HG02588 (cell line): ENCODE measurements around the gene ADPRM.
"Not testable (repeated sequence)": the region's sequence is repeated elsewhere in the genome, so short reads cannot be mapped to it uniquely, and the experiment has no call there.

ENCODE experiments used
- ATAC-seq: cut with Tn5 transposase; IDR thresholded peaks from one replicate; pipeline ENCODE4 v1.9.1; 2021; ENCODE audit warnings: mild to moderate bottlenecking, moderate library complexity; ENCODE audit not compliant: unreplicated experiment

The ADPRM gene

DNA sequence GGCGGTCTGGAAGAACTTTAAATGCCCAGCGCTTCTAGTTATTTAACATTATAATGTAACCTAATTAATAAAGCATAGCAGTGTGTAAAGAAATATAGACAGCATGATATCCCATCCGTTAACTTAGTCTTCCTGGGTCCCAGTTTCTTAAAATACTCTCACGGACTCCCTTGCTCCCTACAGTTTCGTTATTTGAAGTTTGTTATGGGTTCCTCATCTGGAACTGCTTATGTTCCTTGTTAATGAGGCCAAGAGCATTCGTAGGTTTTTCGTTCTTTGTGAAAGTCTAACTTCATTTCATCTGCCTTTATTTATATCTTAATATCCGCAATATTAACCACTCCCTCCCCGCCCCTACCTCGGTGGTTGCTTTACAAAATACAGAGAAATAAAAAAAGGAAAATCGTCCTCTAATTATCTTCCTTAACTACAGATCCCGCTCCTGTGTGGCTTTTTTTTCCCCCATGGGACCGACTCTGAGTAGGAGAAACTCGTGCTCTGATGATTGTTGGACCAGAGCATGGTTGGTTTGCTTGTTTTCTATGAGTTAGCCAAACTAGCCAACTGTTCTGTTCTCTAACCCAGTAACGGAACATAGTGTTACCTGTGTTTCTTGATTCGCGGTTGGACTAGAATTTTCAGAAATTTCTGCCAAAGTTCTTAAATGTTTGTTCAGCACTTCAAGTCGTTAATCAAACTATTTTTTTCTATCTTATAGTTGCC is 863 bp downstream of the ADPRM start:
- no peak for ATAC-seq

DNA sequence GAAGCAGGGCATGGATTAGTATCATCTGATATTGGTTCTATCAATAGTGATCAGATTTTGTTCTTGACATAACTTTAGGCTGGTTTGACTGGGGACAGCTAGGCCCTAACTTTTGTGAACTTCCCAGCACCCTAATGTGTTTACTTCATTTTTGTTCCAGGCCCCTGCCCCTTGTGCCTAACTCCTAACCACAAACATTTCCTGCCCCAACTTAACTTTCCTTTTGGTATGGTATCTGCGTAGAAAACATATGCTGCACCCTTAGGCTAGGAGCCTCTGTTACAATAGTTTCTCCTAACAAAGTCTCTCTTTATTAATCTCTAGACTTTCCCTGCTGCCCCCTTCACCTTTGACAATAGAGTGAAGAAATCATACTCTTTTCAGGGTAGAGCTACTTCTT is 2.5 kb downstream of the ADPRM start:
- no peak for ATAC-seq

DNA sequence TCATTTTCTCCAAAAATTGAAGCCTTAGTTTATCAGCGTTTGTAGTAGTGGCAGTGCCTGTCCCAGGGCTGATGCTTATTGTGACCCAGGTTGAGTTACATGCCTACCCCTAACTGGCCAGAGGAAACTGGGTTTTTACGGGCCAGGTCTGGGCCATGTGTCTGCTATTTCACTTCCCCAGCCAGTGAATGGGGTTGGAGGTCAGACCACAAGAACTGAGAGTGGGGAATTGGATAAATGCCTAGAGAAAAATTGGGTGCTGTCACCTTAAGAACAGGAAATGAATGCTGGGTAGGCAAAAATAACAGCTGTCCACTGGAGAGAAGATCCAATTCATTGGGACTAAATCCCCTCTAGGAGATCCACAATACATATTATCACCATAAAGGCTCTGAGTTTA is 5.2 kb downstream of the ADPRM start:
- no peak for ATAC-seq

DNA sequence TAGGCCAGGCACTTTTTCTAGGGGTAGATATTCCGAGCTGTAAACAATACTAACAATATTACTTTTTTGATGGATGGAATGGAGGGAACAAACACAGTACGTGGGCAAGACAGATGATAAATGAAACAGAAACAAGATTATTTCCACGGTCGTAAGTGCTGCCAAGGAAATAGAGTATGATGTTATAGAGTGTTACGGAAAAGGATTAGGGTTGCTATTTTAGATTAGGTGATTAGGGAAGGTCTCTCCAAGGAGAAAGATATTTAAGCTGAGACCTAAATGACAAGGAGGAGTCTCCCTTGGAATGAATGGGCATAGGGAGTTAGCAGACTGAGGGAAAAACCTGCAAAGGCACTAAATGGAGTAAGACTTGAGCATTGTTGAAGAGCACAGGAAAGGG is 8.3 kb downstream of the ADPRM start:
- ATAC-seq, result no peak

DNA sequence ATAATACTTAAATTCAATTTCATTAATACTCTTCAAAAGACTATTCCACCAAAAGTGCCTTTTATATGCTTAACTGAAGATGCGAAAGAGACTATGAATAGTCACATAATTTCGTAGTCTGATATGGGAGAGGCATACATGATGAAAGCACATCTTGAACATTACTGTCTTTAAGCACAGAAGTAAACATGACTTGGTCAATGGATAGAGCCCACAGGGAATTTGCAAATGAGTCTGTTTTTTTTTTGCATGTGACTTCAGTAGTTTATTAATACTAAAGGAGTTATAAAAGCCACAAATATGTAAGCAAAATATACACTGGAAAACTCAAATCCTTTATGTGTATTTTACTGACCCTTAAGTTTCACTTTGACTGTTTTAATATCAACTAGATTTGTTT is 15.9 kb downstream of the ADPRM start:
- ATAC-seq, result no peak

DNA sequence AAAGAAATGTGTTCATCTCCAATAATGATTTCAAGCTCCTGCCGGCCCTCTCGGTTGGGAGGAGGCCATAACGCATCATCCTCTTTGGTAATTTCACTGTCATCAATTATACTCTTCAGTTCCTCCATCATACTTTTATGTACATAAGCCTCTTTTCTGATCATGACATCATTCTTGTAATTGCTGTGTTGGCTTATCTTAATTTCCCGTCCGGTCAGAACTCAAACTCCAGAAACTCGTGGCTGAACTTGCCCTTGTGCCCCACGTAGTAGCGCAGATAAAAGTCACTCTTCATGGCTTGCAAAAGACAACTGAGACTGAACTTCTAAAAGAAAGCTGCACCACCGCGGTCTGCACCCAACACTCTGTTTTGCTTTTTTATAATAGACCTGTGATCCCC is 18.8 kb downstream of the ADPRM start:
- ATAC-seq, result no peak

DNA sequence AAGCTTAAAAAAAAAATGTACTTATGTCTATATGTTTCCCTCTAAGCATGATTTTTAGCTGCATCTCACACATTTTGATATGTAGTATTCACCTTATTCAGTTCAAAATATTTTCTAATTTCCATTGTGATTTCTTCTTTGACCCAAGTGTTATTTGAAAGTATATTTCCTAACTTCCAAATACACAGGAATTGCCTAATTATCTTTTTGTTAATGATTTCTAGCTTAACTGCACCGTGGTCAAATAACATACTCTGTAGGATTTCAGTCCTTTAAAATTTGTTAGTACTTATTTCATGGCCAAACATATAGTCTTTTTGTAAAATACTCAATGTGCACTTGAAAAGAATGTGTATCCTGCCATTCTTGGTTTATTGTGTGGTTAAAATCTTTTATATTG is 21.2 kb downstream of the ADPRM start:
- no peak for ATAC-seq

DNA sequence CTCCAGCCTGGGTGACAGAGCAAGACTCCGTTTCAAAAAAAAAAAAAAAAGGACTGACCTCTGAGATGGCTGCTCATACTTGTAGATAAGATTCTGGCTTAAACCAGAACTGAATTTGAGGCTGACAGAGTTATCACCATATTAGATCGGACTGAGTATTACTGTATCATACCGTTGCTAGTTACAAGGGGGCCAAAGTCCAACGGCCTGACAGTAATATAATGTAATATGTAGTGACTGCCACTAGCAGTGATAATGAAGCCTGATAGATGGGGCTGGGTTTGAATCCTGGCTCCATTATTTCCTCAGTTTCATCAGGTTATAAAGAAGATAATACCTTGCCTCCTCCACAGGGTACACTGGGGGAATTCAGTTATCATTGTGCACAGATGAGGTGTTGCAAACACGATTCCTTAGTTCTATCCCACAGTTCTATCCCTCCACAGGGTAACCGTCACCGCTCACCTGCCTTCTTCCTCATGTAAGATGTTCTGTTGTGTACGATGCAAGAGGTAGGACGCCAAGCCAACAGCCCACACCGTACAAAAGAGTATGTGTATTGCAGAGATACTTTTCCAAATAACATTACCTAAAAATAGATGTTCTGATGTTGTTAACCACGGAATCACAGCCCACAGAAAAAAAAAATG is 27.3 kb downstream of the ADPRM start:
- ATAC-seq, result no peak

DNA sequence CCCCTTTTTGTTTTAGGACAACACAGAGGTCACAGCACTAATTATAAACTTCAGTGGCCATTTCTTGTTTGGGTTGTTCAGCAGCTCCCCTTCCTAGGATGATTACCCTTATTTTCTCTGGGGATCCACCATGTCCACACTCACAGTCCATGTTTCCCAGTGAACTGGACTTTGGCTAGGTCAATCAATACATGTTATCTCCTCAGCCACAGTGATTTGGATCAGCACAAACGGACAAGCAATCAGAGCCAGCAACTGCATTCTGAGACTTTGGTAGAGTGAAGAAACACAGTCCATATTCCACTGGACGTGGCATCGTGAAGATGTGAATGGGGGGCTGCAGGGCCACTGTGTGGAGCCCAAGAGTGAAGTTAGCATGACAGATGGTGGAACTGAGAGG is 27.9 kb downstream of the ADPRM start:
- no peak for ATAC-seq

DNA sequence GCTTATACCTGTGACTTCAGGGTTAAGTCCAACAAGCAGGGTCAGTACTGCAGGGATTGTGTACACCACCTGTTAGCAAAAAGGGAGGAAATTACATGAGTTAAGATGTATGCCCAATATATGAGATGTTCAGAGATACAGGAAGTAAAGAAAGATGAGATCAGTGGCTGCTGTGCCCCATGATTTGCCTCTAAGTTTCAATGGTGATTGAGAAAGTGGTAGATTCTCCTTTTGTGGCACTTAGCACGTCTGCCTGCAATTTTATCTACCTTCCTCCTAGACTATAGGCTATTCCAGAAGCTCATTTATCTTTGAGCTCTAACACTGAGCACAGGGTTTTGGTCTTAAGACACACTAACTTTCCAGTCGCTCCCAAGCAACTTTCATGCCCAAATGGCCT is 28.8 kb downstream of the ADPRM start:
- no peak for ATAC-seq

DNA sequence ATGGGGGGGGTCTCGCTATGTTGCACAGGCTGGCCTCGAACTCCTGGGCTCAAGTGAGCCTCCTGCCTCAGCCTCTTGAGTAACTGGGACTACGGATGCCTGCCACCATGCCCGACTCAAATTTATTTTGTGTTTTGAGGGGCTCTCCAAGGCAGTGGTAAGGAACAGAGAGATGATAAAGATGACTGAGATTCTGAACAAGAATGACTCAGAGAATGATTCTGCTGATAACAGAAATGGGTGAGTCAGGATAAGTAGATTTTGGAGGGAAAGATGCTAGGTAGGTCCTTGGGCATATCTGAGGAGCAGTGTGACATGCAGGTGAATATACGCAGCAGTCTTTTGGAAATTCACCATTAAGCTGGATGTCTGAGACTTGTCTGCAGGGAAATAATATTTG is 29.8 kb downstream of the ADPRM start:
- ATAC-seq, result no peak

DNA sequence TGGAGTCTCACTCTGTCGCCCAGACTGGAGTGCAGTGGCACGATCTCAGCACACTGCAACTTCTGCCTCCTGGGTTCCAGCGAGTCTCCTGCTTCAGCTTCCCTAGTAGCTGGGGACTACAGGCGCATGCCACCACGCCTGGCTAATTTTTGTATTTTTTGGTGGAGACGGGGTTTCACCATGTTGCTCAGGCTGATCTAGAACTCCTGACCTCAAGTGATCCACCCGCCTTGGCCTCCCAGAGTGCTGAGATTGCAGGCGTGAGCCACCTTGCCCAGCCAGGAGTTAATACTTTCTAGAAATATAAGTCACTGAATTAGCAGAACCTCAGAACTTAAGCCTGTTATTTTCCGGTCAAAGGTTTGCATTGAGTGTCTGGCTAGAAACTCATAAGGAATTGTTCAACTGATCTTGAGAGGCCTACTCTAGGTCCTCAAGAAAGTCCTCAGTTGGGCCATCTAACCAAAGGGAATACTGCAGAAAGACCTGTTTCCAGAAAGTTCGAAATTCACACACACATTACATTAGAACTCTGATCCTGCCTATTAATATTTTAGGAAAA is 31.0 kb downstream of the ADPRM start:
- no peak for ATAC-seq

DNA sequence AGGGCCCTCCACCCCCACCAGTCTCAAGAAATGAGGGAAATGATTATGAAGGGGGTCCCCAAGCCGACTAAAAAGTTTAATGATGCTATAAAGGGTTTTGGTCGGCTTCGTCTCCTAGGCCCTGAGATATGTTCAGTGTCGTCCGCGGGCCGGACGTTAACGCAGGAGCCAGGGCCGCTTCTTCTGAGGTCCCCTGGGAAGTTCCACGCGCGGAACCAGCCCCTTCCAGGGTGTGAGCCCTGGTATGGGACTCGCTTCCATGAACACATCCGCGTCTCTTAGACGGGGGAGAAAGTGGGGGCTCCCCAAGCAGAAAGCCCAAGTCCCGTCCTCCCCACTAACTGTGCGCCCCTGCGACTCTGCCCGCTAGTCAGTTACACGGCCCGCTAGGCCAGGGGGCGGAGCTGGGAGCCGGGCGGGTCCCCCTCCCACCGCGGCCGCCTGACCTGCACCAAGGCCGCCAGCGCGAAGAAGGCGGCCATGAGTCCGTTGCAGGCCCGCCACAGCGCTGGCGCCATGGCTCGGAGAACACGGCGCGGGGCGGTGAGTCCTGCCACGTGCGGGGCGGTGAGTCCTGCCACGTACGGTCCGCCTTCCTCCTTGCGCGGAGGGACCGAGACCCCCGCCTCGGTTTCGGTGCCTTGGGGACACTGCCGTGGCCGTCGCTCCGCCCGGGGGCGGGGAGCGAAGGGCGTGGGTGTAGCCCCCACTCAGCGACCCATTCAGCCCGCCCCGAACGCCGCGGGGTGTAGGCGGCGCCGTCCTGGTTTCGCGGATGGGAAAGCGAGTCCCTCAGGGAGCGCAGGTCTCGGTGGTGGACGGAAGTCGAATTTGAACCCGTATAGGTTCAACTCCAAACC is 32.2 kb downstream of the ADPRM start, which contains the start of gene TMEM220:
TMEM220 (minus strand) TSS at position 690 of the 860 bp plus-strand sequence; CDS start at position 518, 172 bp downstream.
- ATAC-seq, result peak; percentile 75

DNA sequence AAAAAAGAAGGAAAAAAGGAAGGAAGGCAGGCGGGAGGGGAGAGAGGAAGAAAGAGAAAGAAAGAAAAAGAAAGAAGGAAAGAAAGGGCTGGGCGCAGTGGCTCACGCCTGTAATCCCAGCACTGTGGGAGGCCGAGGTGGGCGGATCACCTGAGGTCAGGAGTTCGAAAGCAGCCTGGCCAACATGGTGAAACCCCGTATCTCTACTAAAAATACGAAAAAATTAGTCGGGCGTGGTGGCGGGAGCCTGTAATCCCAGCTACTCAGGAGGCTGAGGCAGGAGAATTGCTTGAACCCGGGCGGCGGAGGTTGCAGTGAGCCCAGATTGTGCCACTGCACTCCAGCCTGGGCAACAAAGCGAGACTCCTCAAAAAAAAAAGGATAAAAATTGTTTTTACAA is 32.9 kb downstream of the ADPRM start:
- not testable (repeated sequence) for ATAC-seq

DNA sequence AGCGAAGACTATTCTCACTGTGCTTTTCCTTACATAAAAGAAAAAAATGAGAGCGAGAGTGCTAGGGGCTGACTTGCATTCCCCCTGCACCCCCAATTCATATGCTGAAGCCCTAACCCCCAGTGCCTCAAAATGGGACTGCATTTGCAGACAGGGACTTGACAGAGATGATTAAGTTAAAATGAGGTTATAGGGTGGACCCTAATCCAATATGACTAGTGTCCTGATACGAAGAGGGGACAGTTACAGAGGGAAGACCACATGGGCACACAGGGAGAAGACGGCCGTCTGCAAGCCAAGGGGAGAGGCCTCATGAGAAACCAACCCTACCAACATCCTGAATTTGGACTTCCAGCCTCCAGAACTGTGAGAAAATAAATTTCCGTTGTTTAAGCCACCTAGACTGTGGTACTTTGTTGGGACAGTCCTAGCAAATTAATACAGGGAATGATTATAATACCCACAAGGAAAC is 34.0 kb downstream of the ADPRM start:
- no peak for ATAC-seq

DNA sequence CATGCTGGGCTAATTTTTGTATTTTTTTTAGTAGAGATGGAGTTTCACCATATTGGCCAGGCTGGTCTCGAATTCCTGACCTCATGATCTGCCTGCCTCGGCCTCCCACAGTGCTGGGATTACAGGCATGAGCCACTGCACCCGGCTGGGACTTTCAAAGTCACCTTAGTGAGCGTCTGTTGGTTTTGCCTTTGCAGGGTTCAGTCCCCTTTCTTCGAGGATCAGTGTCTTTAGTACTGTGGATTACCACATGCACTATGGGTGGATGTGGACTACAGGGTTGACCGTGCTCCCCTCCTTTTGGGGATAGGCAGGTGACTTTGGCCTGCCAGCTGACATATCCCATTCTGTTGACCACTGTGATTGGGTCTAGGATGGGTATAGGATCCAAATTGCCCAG is 34.7 kb downstream of the ADPRM start:
- not testable (repeated sequence) for ATAC-seq

DNA sequence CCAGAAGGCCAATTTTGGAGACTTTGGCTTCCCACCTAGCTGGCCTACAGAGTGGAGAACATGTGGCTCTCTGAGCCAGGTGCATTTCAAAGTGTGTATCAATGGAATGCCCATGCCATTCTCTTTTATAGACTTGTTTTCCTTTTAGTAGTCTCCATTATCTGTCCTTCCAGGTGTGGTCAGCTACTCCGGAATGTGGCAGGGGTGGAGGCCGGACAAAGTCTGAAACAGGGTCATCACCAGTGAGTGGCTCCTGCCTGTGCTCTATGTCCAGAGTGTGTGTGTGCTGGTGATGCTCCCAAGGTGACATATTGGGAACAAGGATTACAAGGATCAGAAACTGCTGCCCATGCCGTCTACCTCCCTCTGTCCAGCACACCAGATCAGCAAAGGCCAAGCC is 36.3 kb downstream of the ADPRM start:
- ATAC-seq, result no peak

DNA sequence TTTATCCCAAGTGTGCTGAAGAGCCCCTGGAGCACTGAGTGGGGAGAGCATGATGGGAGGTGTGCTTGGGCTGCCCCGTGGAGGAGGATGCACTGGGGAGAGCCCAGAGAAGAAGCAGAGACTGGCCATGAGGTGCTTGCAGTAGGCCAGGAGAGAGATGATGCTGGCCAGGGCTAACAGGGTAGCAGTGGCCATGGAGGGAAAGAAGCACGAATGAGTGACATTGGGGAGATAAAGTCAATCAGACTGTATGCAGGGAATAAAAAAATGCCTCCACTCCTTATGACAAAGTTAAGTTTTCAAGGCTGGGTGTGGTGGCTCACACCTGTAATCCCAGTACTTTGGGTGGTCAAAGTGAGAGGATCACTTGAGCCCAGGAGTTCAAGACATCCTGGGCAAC is 37.9 kb downstream of the ADPRM start:
- ATAC-seq, result no peak

DNA sequence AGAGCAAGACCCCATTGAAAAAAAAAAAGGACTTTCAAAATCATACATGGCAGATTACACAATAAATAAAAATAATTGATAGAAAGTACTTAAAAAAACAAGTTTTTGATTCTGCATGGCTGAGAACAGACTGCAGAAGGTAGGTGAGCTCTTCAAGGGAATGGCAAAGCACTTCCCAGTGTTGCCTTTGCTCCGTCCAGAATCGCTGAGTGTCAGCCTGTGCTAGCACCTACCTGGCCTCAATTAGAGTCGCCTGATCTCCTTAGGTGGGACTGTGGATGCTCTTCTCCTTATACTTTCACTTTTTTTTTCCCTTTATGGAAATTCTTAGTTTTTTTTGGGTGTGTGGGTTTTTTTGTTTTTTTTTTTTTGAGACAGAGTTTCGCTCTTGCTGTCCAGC is 38.4 kb downstream of the ADPRM start:
- no peak for ATAC-seq

DNA sequence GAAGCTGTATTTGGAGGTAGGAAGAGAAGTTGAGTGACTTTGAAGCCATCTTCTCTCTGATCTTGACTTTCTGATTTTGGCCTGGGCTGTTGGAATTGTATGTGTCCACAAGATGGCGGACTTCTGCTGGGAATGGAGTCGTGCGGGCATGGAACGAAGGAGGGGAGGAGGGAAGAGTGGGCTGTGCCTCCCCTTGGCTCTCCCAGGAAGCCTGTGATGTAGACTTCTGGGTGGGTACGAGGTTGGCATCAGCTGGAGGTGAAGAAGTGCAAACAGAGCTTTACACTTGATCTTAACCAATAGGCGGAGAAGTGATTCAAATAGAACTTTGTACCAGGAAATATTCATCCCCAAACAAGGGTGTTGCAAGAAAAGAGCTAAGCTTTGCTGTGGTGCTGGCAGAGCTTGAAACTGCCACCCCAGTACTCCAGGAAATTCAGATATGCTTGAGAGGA is 39.8 kb downstream of the ADPRM start:
- ATAC-seq, result no peak

DNA sequence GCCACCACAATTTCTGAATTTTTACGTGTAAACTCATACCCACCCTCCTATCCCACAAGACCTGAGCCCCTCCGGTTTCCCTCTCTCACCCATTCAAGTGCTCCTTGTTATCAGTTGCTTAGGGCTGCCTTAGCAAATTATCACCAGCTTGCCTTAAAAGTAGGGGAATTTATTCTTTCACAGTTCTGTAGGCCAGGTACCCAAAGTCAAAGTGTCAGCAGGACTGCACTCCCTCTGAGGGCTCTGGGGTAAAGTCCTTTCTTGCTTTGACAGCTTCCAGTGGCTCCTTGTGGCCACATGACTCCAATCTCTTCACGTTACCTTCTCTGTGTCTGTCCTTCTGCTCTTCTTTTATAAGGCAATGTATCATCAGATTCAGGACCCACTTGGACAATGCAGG is 40.3 kb downstream of the ADPRM start:
- no peak for ATAC-seq
